Tibial nerve (tissue), 4 donors: ENCODE measurements around the gene SIGLEC6. TPM values are rescaled to one million over a fixed set of nuclear protein-coding genes. Genes with fewer than 3 reads are reported as not detected.

Experiments used
- DNase-seq, 2 donors: peaks; one replicate each; pipeline ENCODE4 v3.0.0-alpha.2; 2019; ENCODE audit warnings: low spot score in 2 of 2
- H3K27ac ChIP-seq, 4 donors: fragments of 200-600 bp; sonication (generic) in 3 of 4; one replicate each; pipeline ENCODE4 v1.5.1; 2017 to 2019; ENCODE audit warnings: mild to moderate bottlenecking in 1 of 4
- H3K27me3 ChIP-seq, 2 donors: fragments of 200-600 bp; sonication (generic) in 1 of 2; one replicate each; pipeline versions ENCODE4 v1.5.1 to v1.6.0; 2017 to 2019
- H3K36me3 ChIP-seq, 3 donors: fragments of 200-600 bp; sonication (generic); one replicate each; pipeline ENCODE4 v1.5.1; 2018 to 2019
- H3K4me1 ChIP-seq, 4 donors: fragments of 200-600 bp; sonication (generic) in 3 of 4; one replicate each; pipeline ENCODE4 v1.5.1; 2017 to 2019
- H3K4me3 ChIP-seq, 4 donors: fragments of 200-600 bp; sonication (generic) in 3 of 4; one replicate each; pipeline ENCODE4 v1.5.1; 2017 to 2019; ENCODE audit warnings: mild to moderate bottlenecking in 1 of 4, moderate library complexity in 1 of 4
- H3K9me3 ChIP-seq, 4 donors: fragments of 200-600 bp; sonication (generic) in 3 of 4; one replicate each; pipeline ENCODE4 v1.5.1; 2017 to 2019
- EP300 ChIP-seq, 2 donors: sonication (generic); formaldehyde crosslinking; IDR thresholded peaks; one replicate each; pipeline ENCODE4 v1.6.1; 2017; ENCODE audit warnings: antibody characterized with exemption in 2 of 2, mild to moderate bottlenecking in 1 of 2
- POLR2A ChIP-seq, 2 donors: fragments of 450-650 bp; IDR thresholded peaks; one replicate each; pipeline ENCODE4 v1.6.1; 2017; ENCODE audit warnings: antibody characterized with exemption in 2 of 2, mild to moderate bottlenecking in 2 of 2, moderate library complexity in 2 of 2
- WGBS, 2 donors: methylation state at CpG; one replicate each; pipeline ENCODE4 v1.1.5; 2018; 5-methylcytosine and 5-hydroxymethylcytosine counted together
- total RNA-seq, 4 donors: library from RNA; depleted of rRNA; stranded (reverse); fragments of >200 nt; gene quantifications; one replicate each; pipeline ENCODE4 v1.1.0, GENCODE V29; 2016
- TF ChIP-seq, protein P1 (sequence below), 5 experiments: fragments of 200-600 bp in 3 of 5; fragments of 450-650 bp in 2 of 5; sonication (generic) in 3 of 5; IDR thresholded peaks; one replicate each; pipeline ENCODE4 v1.5.1; 2016 to 2019; ENCODE audit warnings: antibody characterized with exemption in 5 of 5, mild to moderate bottlenecking in 3 of 5, moderate library complexity in 2 of 5

SIGLEC6 gene
- total RNA-seq, 4 donors from 2014 or later = 0.44 to 1.5 (median 0.59) TPM

DNA sequence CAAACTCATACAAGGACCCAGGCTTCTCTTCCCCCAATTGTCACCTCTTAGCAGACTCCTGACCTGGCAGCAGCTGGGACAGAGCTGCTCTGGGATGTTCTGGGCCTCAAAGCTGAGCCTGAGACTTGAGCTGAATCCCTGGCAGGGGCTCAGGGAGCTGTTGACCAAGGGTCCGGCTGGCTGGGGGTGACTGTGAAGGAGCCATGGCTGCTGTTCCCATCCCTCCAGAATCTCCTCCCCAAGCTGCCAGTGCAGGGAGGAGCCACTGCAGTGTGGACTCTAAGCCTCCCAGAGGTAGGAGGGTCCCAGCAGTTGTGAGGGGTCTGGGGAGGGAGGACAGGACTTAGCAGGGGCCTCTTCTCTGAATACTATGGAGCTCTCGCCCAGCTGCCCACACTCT is 2.2 kb downstream of the SIGLEC6 start:
- H3K4me3 ChIP-seq = no peak overlapping the region
- no peaks in the 10 kb centered on the region for H3K36me3 ChIP-seq
- H3K4me1 ChIP-seq = no peaks in the 10 kb centered on the region
- TF ChIP-seq, protein P1, sequence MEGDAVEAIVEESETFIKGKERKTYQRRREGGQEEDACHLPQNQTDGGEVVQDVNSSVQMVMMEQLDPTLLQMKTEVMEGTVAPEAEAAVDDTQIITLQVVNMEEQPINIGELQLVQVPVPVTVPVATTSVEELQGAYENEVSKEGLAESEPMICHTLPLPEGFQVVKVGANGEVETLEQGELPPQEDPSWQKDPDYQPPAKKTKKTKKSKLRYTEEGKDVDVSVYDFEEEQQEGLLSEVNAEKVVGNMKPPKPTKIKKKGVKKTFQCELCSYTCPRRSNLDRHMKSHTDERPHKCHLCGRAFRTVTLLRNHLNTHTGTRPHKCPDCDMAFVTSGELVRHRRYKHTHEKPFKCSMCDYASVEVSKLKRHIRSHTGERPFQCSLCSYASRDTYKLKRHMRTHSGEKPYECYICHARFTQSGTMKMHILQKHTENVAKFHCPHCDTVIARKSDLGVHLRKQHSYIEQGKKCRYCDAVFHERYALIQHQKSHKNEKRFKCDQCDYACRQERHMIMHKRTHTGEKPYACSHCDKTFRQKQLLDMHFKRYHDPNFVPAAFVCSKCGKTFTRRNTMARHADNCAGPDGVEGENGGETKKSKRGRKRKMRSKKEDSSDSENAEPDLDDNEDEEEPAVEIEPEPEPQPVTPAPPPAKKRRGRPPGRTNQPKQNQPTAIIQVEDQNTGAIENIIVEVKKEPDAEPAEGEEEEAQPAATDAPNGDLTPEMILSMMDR (IDR thresholded peaks at IDR 0.05) = no peak
- no peak for TF ChIP-seq EP300 (IDR thresholded peaks at IDR 0.05)
- no peak for TF ChIP-seq POLR2A (IDR thresholded peaks at IDR 0.05)
- H3K27me3 ChIP-seq = no peaks in the 10 kb centered on the region
- H3K27ac ChIP-seq = no peak overlapping the region
- 63 to 91% methylated on average over 1 to 2 of the region's 2 CpGs for WGBS, 2 donors
- DNase-seq = no peak
- no peaks in the 10 kb centered on the region for H3K9me3 ChIP-seq

- TF ChIP-seq EP300 (IDR thresholded peaks at IDR 0.05) (no peak), POLR2A (IDR thresholded peaks at IDR 0.05) (no peak)
- TF ChIP-seq, protein P1 (IDR thresholded peaks at IDR 0.05) = no peak
- Histone ChIP-seq H3K9me3 (no peaks in the 10 kb centered on the region), H3K4me1 (no peaks in the 10 kb centered on the region), H3K4me3 (no peak overlapping the region), H3K27ac (no peak overlapping the region), H3K36me3 (no peaks in the 10 kb centered on the region), H3K27me3 (no peaks in the 10 kb centered on the region)
- DNase-seq = no peak
- WGBS, 2 donors = 45 to 46% methylated on average over 4 of the region's 4 CpGs
Observed at GRCh38 chr19:51525651-51526050, 5.8 kb downstream of the SIGLEC6 start.

DNA sequence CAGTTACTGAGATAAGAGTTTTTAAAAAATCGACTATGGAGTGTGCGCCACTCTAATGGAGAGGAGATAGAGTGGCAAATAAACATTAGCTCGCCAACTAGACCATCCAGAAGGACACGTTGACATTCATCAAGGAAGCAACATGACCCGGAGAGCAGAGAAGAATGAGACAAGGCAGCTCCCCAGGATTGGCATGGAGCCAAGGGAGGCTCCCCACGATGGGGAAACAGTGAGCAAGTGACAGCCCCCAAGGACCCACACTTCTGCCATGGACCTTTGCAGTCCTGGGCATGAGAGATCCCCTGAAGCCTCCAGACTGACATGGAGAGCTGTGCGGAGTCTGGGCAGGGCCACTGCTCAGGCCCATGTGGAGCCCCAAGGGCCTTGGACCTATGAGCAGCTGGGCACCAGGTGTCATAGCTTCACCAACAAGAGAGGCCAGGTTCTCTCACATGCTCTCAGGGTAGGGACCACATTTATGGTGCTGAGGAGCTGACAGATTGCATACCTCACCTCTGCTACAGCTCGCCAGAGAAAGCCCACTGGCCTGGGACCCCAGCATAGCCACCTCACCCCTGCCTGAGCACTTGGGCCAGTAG is 6.7 kb downstream of the SIGLEC6 start:
- H3K27me3 ChIP-seq = no peaks in the 10 kb centered on the region
- no peak overlapping the region for H3K27ac ChIP-seq
- no peaks in the 10 kb centered on the region for H3K36me3 ChIP-seq
- no peaks in the 10 kb centered on the region for H3K9me3 ChIP-seq
- H3K4me3 ChIP-seq = no peak overlapping the region
- H3K4me1 ChIP-seq = no peaks in the 10 kb centered on the region
- 80 to 81% methylated on average over 8 of the region's 8 CpGs for whole genome bisulfite sequencing, 2 donors
- no peak for TF ChIP-seq EP300 (IDR thresholded peaks at IDR 0.05)
- TF ChIP-seq POLR2A (IDR thresholded peaks at IDR 0.05) = no peak
- TF ChIP-seq, protein P1 (IDR thresholded peaks at IDR 0.05) = no peak
- no peak for DNase-seq

GRCh38 chr19:51521781-51522180 is 9.7 kb downstream of the SIGLEC6 start:
- H3K4me3 ChIP-seq = no peak overlapping the region
- no peaks in the 10 kb centered on the region for H3K4me1 ChIP-seq
- TF ChIP-seq, protein P1 (IDR thresholded peaks at IDR 0.05) = no peak
- TF ChIP-seq POLR2A (IDR thresholded peaks at IDR 0.05) (no peak), EP300 (IDR thresholded peaks at IDR 0.05) (no peak)
- H3K36me3 ChIP-seq = no peaks in the 10 kb centered on the region
- peaks cover 0 to 7% (median 0%) of the 10 kb centered on the region in 4 donors for H3K9me3 ChIP-seq
- no peak for DNase-seq
- no peak overlapping the region for H3K27ac ChIP-seq
- 42 to 48% methylated on average over 2 of the region's 2 CpGs for WGBS, 2 donors
- H3K27me3 ChIP-seq = no peaks in the 10 kb centered on the region

DNA sequence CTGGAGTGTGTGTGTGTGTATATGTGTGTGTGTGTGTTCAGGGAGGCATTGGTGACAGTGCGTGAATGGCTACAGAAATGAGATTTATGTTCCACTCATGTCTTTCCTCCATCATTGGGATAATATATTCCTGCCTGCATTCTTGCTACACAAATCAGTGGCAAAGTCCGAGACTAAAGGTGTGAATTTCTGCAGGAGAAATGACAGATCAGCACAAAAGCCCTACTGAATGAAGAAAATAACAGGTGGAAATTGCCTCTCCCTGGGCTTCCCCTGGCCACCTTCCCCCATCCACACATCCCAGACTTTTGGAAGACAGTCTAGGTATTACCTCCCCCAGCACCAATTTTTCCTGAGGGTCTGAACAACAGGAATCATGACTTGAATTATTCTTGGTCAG is 10.1 kb downstream of the SIGLEC6 start:
- 77 to 79% methylated on average over 2 of the region's 2 CpGs for WGBS, 2 donors
- TF ChIP-seq EP300 (IDR thresholded peaks at IDR 0.05) = no peak
- TF ChIP-seq POLR2A (IDR thresholded peaks at IDR 0.05) = no peak
- TF ChIP-seq, protein P1 (IDR thresholded peaks at IDR 0.05) = no peak

More for the DNA sequence above, 10.1 kb downstream of the SIGLEC6 start:
- no peak for DNase-seq
- H3K27ac ChIP-seq = no peak overlapping the region
- H3K4me3 ChIP-seq = no peak overlapping the region
- H3K4me1 ChIP-seq = no peaks in the 10 kb centered on the region
- no peaks in the 10 kb centered on the region for H3K27me3 ChIP-seq
- peaks cover 0 to 7% (median 0%) of the 10 kb centered on the region in 4 donors for H3K9me3 ChIP-seq
- H3K36me3 ChIP-seq = no peaks in the 10 kb centered on the region
